SHP77 treated with DMSO at 0.1 percent for 48 hours (cell line): Measurements from ENCODE around the gene KCNK5.

ENCODE experiments used
- DNase-seq: peaks from one replicate; lab custom pipeline; 2025; lab: John Stamatoyannopoulos, UW

Gene KCNK5

DNA sequence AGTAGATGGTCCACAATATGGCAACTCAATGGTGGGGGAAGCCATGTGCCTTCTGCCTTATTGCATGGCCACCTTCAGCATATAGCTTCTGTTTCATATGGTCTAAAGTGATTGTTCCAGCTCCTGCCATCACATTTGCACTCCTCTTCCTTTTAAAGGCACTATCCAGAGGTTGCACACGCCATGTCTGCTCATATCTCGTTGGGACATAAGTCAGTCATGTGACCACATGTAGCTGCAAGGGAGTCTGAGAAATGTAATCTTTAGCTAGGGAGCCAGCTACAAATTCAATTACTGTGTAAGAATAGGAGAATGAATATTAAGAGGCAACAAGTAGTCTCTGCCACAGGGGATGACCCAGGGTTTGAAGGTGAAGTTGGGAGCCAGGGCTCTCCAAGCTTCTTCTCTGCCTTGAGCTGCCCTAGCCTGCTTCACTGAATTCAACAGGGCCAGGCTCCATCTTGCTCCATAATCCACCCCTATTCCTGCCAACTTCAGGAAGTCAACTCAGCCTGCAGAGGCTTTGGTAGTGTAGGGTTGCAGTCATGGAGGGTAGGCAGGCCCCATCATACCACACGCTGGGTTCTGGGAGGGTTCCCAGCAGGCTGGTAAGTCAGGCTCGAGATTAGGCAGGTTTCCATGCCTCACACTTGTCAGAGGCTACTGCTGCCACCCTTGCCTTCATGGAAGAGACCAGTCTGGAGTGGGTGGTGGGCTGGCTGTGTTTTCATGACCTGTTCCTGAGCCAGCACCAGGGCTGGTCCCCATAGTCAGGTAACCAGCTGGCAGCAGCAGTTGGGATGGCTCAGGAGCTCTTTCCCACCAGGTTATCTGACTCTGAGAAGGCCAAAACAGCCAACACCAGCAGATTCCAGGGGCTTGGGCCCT is 57.5 kb downstream of the KCNK5 start:
- no peak for DNase-seq

DNA sequence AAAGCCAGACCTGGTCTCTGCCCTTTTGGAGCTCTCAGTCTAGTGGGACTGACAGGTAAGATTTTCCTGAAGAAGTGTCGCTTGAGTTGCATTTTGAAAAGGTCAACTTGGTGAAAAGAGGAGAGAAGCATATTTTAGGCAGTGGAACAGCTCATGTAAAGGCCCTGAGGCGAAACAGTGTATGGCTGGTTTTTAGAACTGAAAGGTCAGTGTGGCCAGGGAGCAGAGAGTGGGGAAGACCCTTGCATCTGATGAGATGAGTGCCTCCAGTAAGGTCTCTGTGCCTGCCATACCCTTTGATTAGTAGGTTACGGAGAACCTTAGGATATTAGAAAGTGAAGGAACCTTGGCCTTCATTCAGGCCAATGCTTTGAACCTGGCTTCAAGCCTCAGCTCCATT is 58.4 kb downstream of the KCNK5 start:
- DNase-seq: no peak

GRCh38 chr6:39170389-39170788 is 58.9 kb downstream of the KCNK5 start:
- DNase-seq: no peak

DNA sequence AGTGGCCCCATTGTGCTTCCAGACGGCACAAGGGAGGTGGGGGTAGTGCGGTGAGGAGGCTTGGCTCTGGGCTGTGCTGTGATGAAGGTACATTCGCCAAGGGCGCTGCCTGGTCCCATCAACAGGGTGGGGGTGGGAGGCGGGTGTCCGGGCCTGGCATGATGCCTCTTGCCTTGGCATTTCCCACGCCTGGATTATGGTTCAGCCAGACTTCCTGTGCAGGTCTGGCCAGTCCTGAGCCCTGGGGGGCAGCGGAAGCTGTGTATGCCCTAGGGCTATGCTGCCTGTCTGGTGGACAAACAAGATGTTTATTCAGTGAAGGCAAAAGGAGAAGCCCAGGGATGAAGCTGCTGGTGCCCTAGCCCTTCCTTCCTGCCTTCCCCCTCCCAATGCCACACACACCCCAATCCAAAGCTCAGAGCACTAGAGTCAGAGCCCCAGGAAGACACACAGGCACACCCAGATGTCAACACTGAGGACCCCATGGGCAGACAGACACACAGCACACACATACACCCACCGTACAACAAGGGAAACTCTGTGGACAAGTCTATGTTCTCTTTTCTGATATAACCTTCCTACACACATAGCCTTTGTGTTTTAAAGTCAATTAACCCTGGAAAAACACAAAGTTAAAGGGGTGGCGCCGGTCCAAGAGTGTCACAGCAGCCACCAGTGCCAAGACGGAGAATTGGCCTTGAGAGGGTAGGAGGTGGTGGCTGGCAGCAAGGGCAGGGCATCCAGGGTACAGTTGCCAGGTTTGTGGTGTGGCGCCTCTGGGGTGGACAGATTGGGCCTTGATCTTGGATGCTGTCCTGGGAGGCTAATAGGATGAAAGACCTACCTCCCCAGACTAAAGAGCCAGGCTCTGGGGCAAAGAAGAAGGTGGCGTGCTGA is 59.6 kb downstream of the KCNK5 start:
- no peak for DNase-seq

DNA sequence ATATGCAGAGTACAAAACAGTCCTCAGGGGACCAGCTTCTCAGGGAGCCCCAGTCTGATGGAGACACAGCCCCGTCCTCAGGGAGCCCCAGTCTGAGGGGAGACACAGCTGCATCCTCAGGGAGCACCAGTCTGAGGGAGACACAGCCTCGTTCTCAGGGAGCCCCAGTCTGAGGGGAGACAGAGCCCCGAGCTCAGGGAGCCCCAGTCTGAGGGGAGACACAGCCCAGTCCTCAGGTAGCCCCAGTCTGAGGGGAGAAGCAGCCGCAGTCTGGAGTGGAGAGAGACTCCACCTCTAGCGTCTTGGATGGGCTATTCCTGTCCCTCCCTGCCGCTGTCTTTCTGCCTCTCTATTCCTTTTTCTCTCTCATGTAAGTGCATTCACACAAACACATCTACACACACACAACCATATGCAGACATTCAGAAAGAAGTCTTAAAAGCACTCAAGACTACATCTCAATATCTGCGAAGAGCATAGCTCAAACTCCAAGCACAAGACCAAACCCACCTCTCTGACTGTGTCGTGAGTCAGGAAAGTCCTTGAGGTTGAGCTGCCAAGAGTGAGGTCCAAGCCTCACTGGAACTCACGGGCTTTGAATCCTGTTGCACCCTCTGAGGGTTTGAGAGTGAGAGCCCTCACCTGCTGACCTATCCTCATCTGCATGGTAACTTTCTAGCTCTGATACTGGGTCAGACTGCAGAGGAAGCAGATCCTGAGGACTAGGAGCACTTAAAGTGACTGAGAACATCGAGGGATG is 61.2 kb downstream of the KCNK5 start:
- DNase-seq: no peak

- no peak for DNase-seq
Observed at GRCh38 chr6:39167321-39167720, 62.0 kb downstream of the KCNK5 start.

DNA sequence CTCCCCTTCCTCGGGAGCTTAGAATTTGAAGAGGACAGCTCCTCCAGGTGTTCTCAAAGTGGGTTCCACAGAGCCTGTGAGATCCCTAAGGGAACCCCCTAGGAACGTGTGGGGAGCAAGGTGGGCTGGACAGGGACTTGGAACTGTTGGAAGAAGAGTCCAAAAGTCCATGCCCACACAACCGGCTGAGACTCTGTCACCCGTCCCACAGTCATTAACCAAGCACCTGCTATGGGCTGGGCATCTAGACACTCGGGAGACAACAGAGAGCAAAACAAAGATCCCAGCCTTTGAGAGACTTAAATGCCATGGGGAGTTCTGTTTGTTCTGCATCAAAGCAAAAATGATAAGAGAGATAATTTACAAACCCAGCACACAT is 62.4 kb downstream of the KCNK5 start:
- DNase-seq: no peak

DNA sequence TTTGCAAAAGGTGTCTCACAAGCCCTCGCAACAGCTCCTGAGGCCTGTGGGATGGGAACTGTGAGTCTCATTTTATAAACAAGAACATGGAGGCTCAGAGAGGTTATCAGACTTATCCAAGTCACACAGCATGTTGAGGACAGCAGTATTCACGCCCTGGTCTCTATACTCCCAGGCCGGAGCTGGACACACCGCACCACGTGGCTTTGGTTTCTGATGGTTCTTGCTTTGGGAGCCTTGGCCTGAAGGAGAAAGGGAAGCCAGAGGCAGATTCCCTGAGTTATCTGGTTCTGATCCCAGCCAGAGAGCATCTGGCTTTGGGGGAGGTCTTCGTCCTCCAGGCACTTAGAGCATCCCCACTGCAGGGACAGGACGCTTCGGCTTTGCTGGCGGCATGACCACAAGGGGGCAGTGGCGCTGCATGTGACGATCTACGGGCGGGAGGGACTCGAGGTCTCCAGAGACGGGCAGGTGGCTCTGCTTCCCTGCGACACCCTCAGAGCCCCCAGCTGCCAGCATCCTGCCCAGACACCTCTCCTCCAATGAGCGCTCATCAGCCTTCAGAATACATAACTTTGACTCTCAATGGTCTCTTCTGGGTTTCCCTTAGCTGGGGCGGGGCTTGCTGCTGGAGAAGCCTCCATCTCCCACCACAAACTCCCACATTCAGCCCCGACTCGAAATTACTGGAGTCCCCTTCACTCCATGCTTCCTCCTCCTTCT is 62.9 kb downstream of the KCNK5 start:
- peak; percentile 60 for DNase-seq

DNA sequence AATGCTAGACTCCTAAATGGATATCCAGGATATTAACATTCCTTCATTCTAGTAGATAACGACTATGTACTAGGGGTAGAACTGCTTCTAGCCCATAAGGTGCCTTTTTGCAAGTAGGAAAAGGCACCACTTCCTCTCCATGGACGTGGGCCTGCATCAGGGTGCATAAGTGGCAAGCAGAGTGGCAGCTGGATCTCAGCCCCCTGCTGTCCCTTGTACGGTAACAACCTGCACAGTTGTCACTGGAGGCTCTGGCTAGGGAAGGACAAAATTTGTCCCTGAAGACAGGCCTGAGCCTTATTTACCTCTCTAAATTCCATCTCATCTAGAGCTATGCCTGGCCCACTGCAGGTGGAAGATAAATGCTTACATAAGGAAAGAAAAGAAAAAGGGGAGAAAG is 71.8 kb downstream of the KCNK5 start:
- no peak for DNase-seq

GRCh38 chr6:39156801-39157200 is 72.5 kb downstream of the KCNK5 start:
- DNase-seq: no peak

DNA sequence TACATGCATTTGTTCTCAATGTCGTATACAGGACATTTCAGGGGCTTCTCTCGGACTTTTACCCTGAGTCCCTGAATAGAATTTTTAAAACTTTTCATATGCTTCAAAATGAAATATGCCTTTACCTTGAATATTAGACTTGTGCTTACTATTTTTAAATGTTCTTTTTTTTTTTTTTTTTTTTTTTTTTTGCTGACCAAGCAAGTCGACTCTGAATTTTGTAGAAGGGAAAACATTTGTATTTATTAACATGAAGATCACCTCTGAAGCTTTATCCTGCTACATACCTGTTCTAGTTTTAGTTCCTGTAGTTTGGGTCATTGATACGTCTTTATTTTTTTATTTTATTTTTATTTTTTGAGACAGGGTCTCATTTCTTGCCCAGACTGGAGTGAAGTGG is 74.6 kb downstream of the KCNK5 start:
- DNase-seq: no peak

DNA sequence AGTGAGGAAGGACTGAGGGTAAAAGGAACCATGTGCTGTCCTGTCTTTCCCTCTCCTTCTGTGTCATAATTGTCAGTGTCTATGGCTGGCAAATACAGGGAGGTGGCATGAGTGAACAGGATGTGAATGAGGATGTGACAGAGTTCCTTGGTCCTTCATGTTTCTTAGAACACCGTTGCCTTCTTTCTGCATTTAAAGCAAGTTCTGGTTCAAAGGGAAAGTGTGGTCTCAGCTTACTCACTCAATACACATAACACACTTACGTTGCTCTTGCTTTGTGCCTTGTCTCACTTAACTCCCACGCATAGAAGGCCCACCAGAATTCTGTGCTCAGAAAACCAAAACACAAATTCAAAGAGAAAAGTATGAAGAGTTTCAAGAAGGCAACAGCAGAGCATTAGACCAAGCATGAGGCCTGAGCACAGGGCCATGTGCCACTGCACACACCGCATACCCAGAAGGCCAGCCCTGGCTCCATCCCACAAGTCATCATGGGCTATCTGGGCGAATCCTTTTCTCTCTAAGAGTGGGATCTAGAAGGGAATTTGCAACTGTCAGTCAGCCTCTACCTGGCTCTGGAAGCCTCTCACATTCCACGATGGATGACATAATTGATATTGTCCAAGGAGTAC is 75.4 kb downstream of the KCNK5 start:
- no peak for DNase-seq

DNA sequence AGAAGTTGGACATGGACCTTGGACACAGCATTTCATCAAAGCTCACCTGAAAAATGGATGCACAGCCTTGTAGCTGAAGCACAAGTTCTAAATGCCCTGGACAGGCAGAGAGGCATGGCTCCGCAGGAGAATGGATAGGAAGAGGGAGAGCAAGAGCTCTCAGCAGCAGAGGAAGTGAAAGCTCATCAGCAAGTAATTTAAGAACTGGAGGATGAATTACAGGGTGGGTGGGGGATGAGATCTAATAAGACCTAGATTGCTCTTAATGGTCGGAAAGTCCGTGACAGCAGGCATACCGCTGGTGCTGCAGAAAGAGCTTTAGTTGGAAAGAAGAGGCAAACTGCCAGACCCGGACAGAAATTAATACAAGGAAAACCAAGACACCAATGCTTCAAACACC is 77.0 kb downstream of the KCNK5 start:
- no peak for DNase-seq

- DNase-seq: no peak
Observed at GRCh38 chr6:39151211-39151610, 78.1 kb downstream of the KCNK5 start.

DNA sequence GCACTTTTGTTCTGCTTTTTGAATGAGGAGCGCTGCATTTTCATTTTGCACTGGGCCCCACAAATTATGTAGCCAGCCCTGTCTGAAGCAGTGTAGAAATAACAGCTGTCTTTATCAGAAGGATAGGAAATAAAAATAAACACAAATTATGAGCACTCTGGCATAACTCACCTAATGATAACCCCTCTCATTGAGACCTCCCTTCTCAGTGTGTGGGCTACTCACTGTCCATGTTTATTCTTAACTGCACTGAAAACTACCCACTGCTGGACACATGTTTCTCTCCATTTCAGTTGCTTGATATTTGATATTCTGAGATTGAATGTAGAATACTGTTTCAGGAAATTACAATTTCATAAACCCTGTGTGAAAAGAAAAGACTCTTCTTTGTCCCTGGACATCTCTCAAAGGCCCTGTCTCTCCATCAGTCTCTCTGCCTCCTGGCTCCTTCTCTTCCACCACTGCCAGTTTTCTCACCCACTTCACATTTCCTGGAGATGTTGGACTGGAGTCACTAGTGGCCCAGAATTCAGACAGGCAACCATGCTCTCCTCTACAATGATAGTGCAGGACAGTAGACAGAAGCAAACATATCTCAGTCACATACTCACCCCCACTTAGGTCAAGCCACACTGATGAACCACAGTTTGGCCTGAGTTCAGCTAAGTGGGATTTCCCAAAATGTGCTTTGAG is 84.6 kb downstream of the KCNK5 start:
- no peak for DNase-seq

- no peak for DNase-seq
Observed at GRCh38 chr6:39143238-39143930, 85.9 kb downstream of the KCNK5 start.

GRCh38 chr6:39140556-39141167 is 88.6 kb downstream of the KCNK5 start:
- DNase-seq: no peak
